Neural cell (in vitro differentiated cells): ENCODE results near the gene CACNA1D.

Experiments used
- CTCF ChIP-seq: fragments of 450-650 bp; IDR thresholded peaks from 2 replicates; pipeline ENCODE4 v1.5.1; 2014; ENCODE audit warnings: antibody characterized with exemption, mild to moderate bottlenecking, moderate library complexity; ENCODE audit not compliant: poor library complexity, severe bottlenecking
- EP300 ChIP-seq: fragments of 450-650 bp; conservative IDR thresholded peaks from 2 replicates; pipeline ENCODE4 v1.6.1; 2014; ENCODE audit warnings: antibody characterized with exemption, mild to moderate bottlenecking, moderate library complexity; ENCODE audit not compliant: poor library complexity, severe bottlenecking
- EZH2 ChIP-seq: fragments of 200-600, 300-800 bp; shearing (Covaris generic), sonication (generic); IDR thresholded peaks from 2 replicates; pipeline ENCODE4 v1.6.1; 2014; ENCODE audit warnings: antibody characterized with exemption, low read length, borderline replicate concordance, mild to moderate bottlenecking; ENCODE audit not compliant: insufficient read depth, poor library complexity, severe bottlenecking
- MXI1 ChIP-seq: fragments of 450-650 bp; conservative IDR thresholded peaks from 2 replicates; pipeline ENCODE4 v1.6.1; 2014; ENCODE audit warnings: antibody characterized with exemption, mild to moderate bottlenecking; ENCODE audit not compliant: poor library complexity, severe bottlenecking
- POLR2AphosphoS5 ChIP-seq: IDR thresholded peaks from 2 replicates; pipeline ENCODE4 v1.6.1; 2012
- RAD21 ChIP-seq: fragments of 450-650 bp; conservative IDR thresholded peaks from 2 replicates; pipeline ENCODE4 v1.6.1; 2014; ENCODE audit warnings: antibody characterized with exemption, mild to moderate bottlenecking, moderate library complexity
- REST ChIP-seq: IDR thresholded peaks from 2 replicates; pipeline ENCODE4 v1.6.1; 2012; ENCODE audit warnings: borderline replicate concordance
- SMC3 ChIP-seq: fragments of 450-650 bp; conservative IDR thresholded peaks from 2 replicates; pipeline ENCODE4 v1.6.1; 2014; ENCODE audit warnings: antibody characterized with exemption, mild to moderate bottlenecking, moderate library complexity; ENCODE audit not compliant: poor library complexity
- TAF1 ChIP-seq: IDR thresholded peaks from 2 replicates; pipeline ENCODE4 v1.6.1; 2012; ENCODE audit warnings: low read depth

- TF ChIP-seq EP300 (no peak), CTCF (no peak), MXI1 (no peak), REST (no peak), POLR2AphosphoS5 (no peak), RAD21 (no peak), TAF1 (no peak), EZH2 (no peak), SMC3 (no peak)
These were observed 209.4 kb downstream of the CACNA1D start for GRCh38 chr3:53703630-53704362.
